ENCODE measurements around the gene IQSEC1.

Gene IQSEC1

DNA sequence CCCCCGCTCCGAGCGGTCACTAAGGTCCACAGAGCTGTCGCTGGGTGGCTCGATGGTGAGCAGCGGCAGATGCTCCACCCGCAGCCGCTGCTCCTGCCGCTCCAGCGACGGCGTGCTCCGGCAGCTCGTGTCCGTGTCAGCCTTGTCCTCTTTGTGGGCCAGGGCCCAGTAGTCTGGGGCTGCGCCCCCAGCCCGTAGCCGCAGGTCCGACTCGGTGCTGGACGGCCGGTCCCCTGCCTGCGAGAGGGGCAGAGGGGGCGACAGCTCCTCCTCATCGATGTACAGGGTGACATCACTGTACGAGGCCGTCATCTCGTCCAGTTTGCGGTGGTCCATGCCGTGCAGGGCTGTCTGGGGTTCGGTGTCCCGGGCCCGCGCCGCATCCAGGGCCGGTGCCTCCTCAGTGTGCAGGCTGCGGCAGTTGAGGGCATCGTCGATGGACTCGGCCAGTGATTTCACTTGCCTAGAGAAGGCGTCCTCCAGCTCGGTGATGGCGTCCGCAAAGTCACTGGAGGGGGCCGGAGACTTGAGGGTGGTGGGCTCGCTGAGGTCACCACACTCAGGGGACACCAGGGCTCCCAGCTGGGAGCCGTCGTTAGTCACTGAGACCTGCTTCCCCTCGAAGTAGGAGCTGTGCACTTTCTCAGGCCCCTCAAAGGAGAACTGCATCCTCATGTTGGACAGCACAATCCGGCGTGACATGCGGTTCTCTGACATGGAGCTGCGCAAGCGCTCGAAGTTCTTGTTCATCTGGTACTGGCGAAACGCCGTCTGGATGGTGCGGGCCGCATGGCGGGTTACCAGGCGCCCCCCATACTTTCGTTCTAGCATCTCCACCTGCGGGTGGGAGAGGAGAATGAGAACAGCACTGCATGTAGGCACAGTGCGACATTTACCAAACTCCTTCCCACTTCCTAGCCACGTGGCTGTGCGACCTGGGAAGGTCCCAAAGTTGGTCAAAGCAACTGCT is 137.1 kb downstream of the IQSEC1 start:
- DNase-seq (ENCODE audit: low read depth in 1 of 2, low spot score in 1 of 2): no peak

DNA sequence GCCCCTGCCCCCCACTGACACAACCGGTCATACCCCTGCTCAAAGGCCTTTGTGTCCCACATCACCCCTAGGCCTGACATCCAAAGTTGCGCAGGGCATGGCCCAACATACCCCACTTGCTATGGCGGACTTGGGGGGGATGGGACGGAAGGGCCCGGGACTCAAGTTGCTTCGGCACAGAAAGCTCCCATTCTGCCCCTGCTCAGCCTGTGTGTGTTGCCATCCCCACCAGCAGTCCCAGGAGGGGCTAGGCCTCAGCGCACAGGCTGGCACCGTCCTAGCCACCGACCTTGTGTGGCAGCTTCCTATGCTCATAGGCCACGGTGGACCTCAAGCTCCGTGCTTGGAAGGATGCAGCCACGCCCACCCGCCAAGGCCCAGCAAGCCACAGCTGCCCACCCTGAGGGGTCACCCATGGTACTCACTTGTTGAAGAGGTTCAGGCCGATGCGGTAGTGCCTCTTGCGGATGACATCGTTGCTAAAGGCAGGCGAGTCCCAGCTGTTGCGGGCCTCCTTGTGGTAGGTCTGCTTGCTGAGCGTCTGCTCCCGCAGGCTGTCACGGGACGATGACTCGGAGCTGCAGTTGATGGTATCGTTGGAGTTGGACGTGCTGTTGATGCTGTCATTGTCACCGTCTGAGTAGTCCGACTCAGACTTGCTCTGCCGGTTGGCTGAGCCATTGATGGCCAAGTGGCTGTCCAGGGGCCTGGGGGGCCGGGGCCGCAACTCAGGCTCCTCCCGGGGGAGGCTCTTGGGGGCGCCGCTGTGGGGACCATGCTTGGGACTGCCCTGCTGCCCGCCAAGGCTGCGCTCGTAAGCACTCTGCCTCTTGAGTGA is 138.0 kb downstream of the IQSEC1 start:
- DNase-seq (ENCODE audit: low read depth in 1 of 2, low spot score in 1 of 2): no peak

DNA sequence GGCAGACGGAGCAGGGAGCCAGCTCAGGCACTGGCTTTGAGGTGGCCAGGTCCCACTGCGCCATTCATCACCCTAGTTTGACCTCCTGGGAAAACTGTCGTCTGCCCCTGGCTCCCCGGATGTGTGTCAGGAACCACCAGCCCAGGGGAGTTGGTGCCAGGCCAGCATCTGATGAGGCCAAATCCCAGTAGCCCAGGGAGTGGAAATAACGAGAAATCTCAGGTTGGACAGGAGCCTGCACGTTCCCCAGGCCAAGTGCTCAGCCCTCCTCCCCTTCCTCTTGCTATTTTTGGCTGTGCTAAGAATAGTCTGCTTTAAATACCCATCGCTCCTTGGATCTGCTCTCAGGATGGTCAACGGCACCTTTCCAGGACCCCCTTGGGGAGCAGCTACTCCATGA is 138.8 kb downstream of the IQSEC1 start:
- no peak for DNase-seq (ENCODE audit: low read depth in 1 of 2, low spot score in 1 of 2)

DNA sequence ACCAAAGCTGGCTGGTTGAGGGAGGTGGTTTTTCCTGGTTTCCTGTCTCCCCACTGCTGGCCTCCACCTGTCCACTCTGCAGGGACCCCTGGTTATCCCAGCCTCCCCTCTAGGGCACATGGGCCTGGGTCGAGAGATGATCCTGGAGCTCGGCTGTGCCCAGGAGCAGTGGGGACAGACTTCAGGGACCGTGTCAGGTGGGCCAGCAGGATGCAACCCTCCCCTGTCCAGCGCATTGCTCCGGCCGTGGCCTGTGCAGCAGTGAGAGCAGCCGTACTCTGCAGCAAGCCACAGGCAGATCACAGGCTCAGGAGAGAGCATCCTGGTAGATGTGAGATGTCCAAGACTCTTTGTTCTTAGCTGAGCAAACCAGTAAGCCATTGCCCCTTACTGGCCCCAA is 139.3 kb downstream of the IQSEC1 start:
- DNase-seq (ENCODE audit: low read depth in 1 of 2, low spot score in 1 of 2): no peak

DNA sequence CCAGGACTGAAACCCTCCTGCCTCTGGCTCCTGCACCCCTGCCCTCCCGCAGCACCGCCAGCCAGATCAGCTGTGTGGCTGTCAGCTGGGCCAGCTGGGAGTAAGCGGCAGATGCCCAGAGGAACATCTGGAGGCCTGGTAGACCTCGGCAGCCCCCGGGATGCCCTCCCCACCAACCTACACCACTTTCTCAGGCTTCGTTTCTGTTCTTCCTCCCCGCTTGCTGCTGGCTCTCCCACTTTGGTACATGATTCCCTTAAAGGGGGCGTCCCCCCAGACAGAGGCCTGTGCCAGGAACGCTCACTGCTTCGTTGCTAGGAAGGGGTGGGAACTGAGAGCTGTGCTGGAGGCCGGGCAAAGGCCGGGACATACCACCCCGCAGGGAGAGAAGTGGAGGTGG is 140.5 kb downstream of the IQSEC1 start:
- no peak for DNase-seq (ENCODE audit: low read depth in 1 of 2, low spot score in 1 of 2)

DNA sequence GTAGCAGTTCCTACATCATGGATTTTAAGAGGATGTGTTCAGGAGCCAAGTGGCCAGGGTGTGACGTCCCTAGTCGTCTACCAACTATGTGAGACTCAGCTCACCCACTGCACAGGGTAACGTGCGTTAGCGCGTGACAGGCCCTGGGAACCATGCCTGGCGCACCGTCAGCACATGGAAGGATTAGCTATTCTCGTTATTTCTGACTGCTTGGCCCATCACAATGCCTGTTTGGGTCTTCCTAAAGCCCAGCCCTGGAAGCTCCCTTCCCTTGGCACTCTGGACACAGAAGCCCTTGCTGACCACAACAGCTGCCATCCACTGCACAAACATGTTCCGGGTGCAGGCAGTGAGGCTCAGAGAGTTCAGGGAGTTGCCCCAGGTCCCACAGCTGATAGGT is 140.9 kb downstream of the IQSEC1 start:
- no peak for DNase-seq (ENCODE audit: low read depth in 1 of 2, low spot score in 1 of 2)

DNA sequence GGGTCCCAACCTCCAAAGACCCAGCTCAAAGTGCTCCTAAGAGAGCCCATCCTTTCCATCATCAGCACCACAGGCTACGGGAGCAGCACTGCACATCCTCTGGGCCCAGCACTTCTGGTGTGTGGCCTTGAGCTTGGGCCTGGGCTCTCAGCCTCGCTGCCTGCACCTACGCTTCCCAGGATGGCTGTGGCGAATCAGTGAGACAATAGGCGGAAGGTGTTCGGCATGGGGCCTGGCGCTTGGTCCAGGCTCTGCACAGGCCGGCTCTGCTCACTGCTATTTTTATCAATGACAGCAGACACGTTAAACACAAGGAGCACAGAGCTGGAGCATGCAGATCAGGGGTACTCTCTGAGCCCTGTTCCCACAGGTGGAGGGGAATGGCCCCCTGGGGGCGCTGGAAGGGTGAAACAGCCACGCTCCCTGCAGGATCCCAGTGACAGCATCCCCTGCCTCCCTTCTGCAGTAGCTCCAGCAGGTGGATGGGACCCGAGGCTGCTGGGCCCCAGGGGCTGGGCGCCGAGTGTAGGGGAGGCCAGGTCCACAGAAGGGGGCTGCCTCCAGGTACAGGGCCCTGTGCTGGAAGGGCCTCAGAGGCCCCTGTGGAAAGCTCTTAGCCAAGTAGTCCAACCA is 141.8 kb downstream of the IQSEC1 start:
- no peak for DNase-seq (ENCODE audit: low read depth in 1 of 2, low spot score in 1 of 2)

DNA sequence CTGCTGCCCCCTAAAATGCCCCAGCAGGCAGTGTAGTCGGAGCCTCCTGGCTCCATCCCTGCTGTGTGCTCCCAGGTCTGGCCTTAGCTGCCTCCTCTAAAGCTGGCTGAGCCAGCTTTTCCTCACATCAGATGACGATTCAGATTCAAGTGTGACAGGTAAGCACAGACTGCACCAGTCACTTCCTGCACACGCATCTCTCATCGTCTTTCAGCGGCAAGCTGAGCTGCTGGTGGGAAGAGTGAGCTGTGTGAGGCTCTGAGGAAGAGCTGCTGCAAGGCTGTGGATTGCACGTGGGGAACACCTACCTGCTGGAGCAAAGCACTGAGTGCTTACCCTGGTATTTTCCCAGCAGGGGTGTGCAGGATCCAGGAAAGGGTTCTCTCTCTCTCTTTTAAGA is 143.4 kb downstream of the IQSEC1 start:
- DNase-seq (ENCODE audit: low read depth in 1 of 2, low spot score in 1 of 2): no peak

DNA sequence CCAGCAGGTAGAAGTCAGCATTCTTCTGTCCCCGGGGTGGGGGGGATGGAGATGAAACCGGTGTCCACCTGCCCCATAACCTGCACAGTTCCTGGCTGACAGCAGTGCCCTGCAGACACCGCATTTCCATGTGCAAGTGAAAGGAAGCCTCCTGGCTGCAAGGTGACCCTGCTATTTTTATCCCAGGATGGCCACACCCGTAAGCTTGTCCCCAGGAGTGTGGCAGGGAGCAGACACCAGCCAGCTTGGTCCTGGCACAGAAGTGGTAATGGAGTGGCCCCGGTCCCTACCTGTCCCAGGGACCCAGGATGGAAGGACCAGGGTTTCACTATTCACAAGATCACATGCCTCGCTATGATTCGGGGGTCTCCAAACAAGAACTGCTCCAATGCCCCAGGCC is 146.6 kb downstream of the IQSEC1 start:
- no peak for DNase-seq (ENCODE audit: low read depth in 1 of 2, low spot score in 1 of 2)

DNA sequence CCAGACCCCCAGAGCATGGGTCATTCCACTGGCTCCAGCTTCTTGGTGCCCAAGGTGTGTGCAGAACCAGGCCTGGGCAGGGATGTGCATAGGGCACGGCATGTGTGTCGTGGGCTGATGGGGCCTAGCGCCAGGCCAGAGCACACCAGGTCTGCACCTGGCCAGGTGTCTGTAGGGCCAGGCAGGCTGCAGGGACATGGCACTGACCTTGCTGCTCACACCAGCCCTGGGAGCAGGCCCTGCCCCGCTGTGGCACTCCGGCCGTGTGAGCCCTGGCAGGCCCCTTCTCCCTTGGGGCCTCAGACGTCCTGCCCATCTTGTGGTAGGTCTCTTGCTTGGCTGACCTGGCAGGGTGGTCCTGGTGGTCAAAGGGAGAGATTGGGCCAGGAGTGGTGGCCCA is 147.6 kb downstream of the IQSEC1 start:
- DNase-seq (ENCODE audit: low read depth in 1 of 2, low spot score in 1 of 2): no peak

DNA sequence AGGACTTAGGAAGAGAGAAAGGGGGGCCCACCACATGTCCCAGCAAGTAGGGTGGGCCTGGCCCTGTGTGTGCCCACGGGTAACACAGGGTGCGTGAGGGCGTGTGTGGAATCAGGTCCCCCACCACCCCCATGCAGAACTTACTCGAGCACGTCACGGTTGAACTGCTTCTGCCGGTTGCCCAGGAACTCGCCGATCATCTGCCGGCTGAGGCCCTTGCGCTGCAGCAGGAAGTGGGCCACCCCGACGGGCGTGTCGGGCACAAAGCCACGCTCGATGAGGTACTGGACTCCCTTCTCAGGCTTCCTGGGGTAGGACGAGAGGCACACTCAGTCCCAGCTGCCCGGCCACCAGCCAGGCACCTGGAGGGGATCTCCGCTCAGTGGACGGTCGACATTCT is 148.8 kb downstream of the IQSEC1 start:
- DNase-seq (ENCODE audit: low read depth in 1 of 2, low spot score in 1 of 2): no peak

DNA sequence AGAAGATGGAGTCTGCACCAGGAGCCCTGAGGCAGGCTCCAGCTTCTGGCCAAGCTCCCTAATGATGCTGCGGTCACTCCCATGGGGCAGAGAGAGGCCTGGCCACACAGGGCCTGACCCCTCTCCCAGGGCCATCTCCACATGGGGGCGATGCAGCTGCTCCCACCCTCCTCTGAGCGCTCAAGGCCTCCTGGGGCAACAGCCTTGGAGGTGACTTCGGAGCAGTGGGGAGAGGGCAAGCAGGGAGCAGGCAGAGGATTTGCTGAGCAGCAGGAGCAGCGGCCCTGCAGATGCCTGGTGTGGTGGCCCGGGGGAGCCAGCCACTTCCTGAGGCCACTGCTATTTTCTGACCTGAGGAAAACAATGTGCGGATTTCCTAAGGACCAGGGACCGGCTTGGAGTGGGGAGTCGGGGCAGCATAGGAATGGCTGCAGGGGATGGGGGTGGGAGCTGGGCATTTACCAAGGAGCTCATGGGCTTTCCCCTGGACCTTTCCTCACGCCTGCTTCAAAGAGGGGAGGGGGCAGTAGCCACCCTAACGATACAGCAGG is 150.3 kb downstream of the IQSEC1 start:
- DNase-seq (ENCODE audit: low read depth in 1 of 2, low spot score in 1 of 2): no peak

DNA sequence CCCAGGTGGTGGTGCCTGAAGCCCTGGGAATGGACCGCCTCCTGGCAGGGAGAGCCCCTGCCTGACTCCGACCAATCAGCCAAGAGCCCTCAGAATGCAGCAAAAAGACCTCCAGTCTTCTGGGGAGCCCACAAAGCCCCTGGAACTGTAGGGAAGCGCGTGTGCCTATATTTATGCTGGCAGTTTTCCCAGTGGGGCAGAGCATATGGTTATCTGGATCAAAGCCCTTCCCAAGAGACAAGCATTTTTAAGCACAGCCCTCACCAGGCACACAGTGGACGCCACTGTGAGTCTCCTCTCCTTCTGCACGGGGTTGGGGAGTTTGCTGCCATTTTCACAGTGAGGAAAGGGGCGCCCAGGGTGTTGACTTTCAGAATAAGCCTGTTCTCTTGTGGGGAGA is 150.9 kb downstream of the IQSEC1 start:
- DNase-seq (ENCODE audit: low read depth in 1 of 2, low spot score in 1 of 2): no peak

DNA sequence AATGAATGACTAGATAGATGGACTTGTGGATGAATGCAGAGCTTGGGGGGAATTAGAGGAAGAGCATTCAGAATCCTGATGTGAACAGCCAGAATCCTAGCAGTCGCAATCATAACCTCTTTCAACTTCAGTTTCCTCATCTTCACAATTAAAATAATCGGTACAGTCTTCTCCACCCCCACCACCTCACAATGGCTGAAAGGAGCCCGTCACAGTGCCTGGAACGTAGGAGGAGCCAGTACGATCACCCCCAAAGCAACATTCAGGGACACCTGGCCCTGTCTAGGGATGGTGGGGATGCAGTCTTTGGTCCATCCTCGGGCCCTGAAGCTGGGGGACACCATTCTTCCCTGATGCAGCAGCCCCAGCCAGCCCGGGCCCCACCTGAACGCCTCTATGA is 151.5 kb downstream of the IQSEC1 start:
- DNase-seq (ENCODE audit: low read depth in 1 of 2, low spot score in 1 of 2): no peak

DNA sequence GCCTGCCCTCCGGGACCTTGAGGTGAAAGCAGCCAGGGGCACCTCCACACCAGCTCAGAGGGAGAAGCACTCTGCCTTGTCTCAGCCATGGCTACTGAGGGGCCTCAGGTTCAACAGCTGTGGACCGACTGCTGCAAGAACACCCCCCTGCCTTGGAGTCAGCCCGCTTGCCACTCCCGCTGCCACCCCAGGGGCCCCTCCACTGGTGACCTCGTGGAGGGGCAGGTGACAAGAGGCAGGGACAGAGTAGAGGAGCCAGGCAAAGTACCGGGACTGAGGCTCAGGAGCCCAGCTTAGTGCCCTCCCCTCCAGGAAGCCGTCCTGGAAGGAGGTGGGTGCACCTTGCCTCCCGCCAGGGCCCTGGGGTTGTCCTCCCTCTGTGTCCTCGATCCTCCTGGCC is 152.3 kb downstream of the IQSEC1 start:
- DNase-seq (ENCODE audit: low read depth in 1 of 2, low spot score in 1 of 2): no peak

DNA sequence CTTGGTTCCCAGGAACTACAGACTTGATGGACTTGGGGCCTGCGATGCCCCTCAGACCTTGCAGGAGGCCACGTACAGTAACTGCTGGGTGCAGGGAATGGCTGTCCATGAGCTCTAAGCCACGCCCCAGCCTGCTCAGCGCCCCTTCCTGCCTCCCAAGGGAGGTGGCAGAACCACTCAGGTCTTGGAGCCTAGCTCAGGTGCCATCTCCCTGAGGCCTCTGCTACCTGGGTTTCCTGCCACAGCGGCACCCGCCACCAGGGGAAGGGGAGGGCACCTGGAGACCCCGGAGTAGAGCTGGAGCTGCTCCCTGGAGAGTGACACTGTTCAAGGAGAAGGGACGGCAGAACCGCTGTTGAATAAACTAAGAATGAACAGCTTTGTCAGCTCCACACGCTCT is 154.0 kb downstream of the IQSEC1 start:
- DNase-seq (ENCODE audit: low read depth in 1 of 2, low spot score in 1 of 2): no peak

DNA sequence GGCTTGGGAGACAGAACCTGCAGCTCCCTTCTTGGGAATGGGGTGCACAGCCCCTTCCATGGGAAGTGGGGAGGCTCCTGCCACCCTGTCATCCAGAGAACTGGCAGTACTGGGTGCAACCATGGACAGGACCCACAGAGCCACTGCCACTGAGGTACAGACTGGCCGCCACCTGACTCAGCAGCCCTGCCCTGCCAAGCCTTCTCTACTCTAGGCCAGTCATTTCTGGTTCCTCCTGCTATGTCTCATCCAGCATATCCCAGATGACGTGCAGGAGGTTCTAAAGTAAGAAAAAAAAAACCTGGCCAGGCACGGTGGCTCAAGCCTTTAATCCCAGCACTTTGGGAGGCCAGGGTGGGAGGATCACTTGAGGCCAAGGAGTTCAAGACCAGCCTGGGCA is 155.0 kb downstream of the IQSEC1 start:
- DNase-seq (ENCODE audit: low read depth in 1 of 2, low spot score in 1 of 2): no peak

DNA sequence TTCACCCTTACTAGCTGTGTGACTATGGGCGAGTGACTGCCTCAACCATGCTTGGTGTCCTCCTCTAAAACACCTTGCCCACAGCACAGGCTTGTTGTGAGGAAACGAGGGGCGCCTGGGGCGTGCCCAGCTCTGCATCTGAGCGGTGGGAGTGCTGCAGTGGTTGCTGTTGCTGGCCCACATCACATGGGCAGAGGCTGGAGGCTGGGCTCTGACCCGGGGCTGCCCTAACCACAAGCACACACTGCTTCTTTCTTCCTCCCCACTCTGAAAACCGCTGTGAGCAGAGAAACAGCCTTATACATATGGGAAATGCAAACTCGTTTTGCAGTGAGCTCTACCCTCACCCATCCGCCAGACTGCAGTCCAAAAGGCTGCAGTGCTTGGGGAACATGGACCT is 157.1 kb downstream of the IQSEC1 start:
- no peak for DNase-seq (ENCODE audit: low read depth in 1 of 2, low spot score in 1 of 2)

DNA sequence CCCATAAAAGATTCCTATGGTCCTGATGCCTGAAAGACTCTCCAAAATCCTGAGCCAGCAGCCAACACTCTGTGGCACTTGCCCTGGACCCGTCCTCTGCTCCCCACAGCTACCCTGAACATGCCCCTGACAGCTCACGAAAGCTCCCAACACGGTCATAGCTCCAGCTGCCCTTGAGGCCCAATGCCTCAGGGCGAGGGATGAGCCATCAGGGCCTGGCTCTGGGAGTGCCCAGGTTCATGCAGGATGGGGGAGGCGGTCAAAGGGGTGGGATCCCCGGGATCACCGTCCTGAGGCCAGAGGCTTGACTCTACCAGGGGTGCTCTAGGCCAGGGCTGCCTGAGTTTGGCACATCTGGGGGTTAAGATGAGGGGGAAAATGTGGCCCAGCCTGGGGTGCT is 159.1 kb downstream of the IQSEC1 start:
- DNase-seq (ENCODE audit: low read depth in 1 of 2, low spot score in 1 of 2): no peak

DNA sequence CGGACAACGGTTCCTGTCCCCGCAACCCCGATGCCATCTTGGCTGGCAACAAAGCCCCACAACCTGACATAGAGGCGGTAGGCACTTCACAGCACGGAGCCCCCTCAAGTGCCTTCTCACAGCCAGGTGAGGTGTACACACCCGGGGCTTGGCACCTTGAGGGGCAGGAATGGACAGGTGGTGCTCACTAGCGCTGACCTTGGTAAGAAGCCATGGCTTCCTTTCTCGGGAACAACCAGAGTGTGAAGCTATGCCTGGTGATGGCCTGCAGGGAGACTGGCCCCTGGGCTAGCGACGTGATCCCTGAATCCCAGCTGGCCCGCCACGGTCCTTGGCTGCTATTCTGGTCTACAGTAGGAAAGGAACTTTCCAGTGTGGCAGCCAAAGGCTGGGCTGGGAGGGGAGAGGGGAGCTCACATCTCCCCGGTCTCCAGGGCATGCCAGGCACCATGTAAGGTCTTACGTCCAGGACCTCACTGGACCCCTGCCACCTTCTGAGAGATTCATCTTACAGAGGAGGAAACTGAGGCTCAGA is 161.3 kb downstream of the IQSEC1 start:
- DNase-seq (ENCODE audit: low read depth in 1 of 2, low spot score in 1 of 2): no peak
